Measurements from ENCODE around the gene PLXNA3. TPM values are rescaled to one million over a fixed set of nuclear protein-coding genes. Genes with fewer than 3 reads are reported as not detected.

Gene PLXNA3
- total RNA-seq, 1 donor from 2014 or later = 85.1 TPM

GRCh38 chrX:154512879-154513553, 54.9 kb downstream of the PLXNA3 start:
- TF ChIP-seq CTCF (conservative IDR thresholded peaks at IDR 0.05) = no peak
- Mint-ChIP-seq H3K27ac (no peak overlapping the region), H3K9me3 (peaks cover 6% of the 10 kb centered on the region)

GRCh38 chrX:154513716-154514115, 55.6 kb downstream of the PLXNA3 start:
- Mint-ChIP-seq H3K36me3 (peaks cover 16% of the 10 kb centered on the region), H3K27ac (no peak overlapping the region), H3K9me3 (peaks cover 6% of the 10 kb centered on the region), H3K27me3 (no peaks in the 10 kb centered on the region), H3K4me1 (ENCODE audit: unreplicated experiment) (peaks cover 11% of the 10 kb centered on the region), H3K4me3 (peak overlapping the region; percentile 7)
- DNase-seq (ENCODE audit: extremely low spot score, unreplicated experiment) = no peak
- no peak for TF ChIP-seq CTCF (conservative IDR thresholded peaks at IDR 0.05)

More at GRCh38 chrX:154512879-154513553, 54.9 kb downstream of the PLXNA3 start:
- no peak overlapping the region for H3K4me3 Mint-ChIP-seq
- no peaks in the 10 kb centered on the region for H3K27me3 Mint-ChIP-seq
- DNase-seq (ENCODE audit: extremely low spot score, unreplicated experiment) = no peak
- H3K36me3 Mint-ChIP-seq = peaks cover 20% of the 10 kb centered on the region
- H3K4me1 Mint-ChIP-seq (ENCODE audit: unreplicated experiment) = peaks cover 9% of the 10 kb centered on the region

- Mint-ChIP-seq H3K4me3 (peak overlapping the region; percentile 87), H3K27ac (peak overlapping the region; percentile 83), H3K36me3 (peaks cover 5% of the 10 kb centered on the region), H3K27me3 (no peaks in the 10 kb centered on the region), H3K4me1 (ENCODE audit: unreplicated experiment) (peaks cover 11% of the 10 kb centered on the region), H3K9me3 (peaks cover 6% of the 10 kb centered on the region)
- no peak for TF ChIP-seq CTCF (conservative IDR thresholded peaks at IDR 0.05)
- DNase-seq (ENCODE audit: extremely low spot score, unreplicated experiment) = no peak
Observed at GRCh38 chrX:154515090-154515965, 57.2 kb downstream of the PLXNA3 start.

GRCh38 chrX:154515966-154516655, 58.0 kb downstream of the PLXNA3 start, which contains the start of gene FAM3A:
TSS of gene FAM3A (minus strand) at chrX:154516232. CDS start at chrX:154515772, 460 bp downstream.
- Mint-ChIP-seq H3K27ac (peak within 1 kb of the TSS; percentile 96), H3K4me1 (ENCODE audit: unreplicated experiment) (peaks cover 11% of the 10 kb centered on the region), H3K4me3 (peak within 1 kb of the TSS; percentile 88), H3K9me3 (peaks cover 6% of the 10 kb centered on the region), H3K27me3 (no peaks in the 10 kb centered on the region), H3K36me3 (peaks cover 5% of the 10 kb centered on the region)
- TF ChIP-seq CTCF (conservative IDR thresholded peaks at IDR 0.05) = no peak
- peak; percentile 91 for DNase-seq (ENCODE audit: extremely low spot score, unreplicated experiment)

GRCh38 chrX:154516656-154517100, 58.6 kb downstream of the PLXNA3 start:
- TF ChIP-seq CTCF (conservative IDR thresholded peaks at IDR 0.05) = no peak
- peaks cover 6% of the 10 kb centered on the region for H3K9me3 Mint-ChIP-seq
- DNase-seq (ENCODE audit: extremely low spot score, unreplicated experiment) = no peak
- H3K27me3 Mint-ChIP-seq = no peaks in the 10 kb centered on the region
- H3K4me3 Mint-ChIP-seq = peak overlapping the region; percentile 88
- H3K4me1 Mint-ChIP-seq (ENCODE audit: unreplicated experiment) = peaks cover 11% of the 10 kb centered on the region
- peaks cover 5% of the 10 kb centered on the region for H3K36me3 Mint-ChIP-seq
- peak overlapping the region; percentile 96 for H3K27ac Mint-ChIP-seq

All from type B pancreatic cell (in vitro differentiated cells).